HG03342 (cell line): ENCODE results near the gene CACFD1.
A peak's percentile ranks its signal among the peaks of the same experiment; 100 is the strongest.

Source experiments
- ATAC-seq: cut with Tn5 transposase; IDR thresholded peaks from one replicate; pipeline ENCODE4 v1.9.1; 2021; ENCODE audit warnings: mild to moderate bottlenecking, moderate library complexity; ENCODE audit not compliant: unreplicated experiment

The CACFD1 gene

DNA sequence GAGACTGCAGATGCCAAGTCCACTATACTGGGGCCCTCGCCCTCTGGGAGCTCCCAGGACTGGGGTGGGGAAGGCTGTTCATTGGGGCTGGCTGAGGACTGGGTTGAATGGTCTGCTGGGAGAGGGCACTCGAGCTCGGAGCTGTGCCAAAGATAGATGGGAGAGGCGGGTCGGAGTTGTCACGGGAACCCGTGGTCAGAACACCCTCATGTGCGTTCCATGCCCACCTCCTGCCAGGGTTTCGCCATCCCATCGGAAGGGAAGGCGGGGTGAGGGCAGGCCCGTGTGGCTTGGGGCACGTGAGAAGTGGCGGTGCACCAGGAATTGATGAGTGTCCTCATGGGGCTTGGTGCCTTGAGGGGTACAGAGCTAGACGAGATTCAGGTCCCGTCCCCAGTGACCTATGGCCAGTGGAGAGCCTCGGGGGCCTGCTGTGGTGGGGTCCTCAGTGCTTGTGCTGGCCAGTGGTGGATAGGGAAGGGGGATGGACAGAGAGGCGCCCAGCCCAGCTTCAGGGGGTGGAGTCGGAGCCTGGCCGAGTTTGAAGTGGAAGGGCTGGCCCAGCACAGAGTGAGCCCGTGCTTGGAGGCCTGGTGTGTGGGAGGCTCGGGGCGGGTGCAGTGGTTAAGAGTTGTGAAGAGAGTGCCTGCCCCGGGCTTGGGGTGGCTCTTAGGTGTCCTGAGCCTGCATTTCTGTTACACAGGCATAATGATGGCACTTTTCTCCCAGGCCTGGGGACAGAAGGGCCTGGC is 4.3 kb downstream of the CACFD1 start:
- no peak for ATAC-seq

GRCh38 chr9:133464638-133465037 is 4.9 kb downstream of the CACFD1 start:
- no peak for ATAC-seq

DNA sequence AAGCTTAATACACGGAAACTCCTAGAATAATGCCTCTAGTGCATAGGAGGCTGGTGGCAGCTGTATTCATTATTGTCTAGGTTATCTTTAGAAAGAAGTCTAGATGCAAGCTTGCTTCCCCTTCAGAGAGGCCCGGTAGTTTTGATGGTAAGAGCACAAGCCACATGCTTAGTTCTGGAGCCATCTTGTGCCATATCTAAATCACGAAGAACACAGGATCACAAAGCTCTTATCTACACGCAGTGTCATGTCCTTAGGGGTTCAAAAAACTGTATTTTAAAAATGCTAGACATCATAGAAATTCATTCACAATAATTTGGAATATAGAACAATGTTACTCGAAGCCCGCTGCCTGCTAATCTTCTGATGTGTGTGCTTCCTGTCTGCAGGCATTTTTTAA is 6.2 kb downstream of the CACFD1 start:
- no peak for ATAC-seq

- no peak for ATAC-seq
Measured at GRCh38 chr9:133467101-133467500, 7.3 kb downstream of the CACFD1 start.

DNA sequence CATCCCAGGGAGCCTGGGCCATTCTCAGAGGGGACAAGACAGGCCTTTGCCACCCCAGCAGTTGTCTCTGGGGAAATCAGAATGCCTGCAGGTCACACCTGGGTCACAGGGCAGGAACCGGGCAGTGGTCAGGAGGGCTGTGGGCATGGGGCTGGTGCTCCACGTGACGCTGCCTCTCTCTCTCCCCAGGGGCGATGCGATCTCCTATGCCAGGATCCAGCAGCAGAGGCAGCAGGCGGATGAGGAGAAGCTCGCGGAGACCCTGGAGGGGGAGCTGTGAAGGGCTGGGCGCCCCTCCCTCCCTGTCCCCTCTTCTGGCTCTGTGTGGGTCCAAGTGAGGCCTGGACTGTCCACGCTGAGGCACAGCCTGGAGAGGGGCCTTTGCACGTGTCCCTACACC is 8.6 kb downstream of the CACFD1 start:
- ATAC-seq = no peak

- ATAC-seq = no peak
Measured at GRCh38 chr9:133468777-133469421, 9.1 kb downstream of the CACFD1 start.

DNA sequence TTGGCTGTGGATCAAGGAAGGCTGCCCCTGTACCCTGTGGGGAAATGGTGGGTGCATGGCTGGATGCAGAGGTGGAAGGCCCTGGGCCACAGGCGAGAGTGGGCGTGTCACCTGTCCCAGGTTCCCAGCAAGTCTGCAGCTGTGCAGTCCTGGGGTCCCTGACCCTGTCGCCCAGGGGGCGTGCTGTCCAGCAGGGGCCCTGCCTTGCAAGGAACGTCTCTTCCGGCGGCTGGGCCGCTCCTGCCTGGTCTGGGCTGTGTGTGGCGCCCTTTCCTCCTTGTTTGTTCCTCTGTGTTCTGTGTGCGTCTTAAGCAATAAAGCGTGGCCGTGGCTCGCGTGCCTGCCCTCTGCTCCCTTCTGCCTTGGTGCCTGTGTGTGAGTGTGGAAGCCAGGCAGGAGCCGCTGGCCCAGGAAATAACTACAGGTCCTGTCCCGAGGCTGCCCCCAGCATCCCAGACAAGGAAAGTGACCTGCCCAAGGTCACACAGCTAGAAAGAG is 10.7 kb downstream of the CACFD1 start:
- no peak for ATAC-seq

GRCh38 chr9:133470988-133471387 is 11.2 kb downstream of the CACFD1 start:
- no peak for ATAC-seq

GRCh38 chr9:133471551-133472276 is 11.9 kb downstream of the CACFD1 start:
- no peak for ATAC-seq

- ATAC-seq = no peak
Measured at GRCh38 chr9:133472277-133472645, 12.5 kb downstream of the CACFD1 start.

DNA sequence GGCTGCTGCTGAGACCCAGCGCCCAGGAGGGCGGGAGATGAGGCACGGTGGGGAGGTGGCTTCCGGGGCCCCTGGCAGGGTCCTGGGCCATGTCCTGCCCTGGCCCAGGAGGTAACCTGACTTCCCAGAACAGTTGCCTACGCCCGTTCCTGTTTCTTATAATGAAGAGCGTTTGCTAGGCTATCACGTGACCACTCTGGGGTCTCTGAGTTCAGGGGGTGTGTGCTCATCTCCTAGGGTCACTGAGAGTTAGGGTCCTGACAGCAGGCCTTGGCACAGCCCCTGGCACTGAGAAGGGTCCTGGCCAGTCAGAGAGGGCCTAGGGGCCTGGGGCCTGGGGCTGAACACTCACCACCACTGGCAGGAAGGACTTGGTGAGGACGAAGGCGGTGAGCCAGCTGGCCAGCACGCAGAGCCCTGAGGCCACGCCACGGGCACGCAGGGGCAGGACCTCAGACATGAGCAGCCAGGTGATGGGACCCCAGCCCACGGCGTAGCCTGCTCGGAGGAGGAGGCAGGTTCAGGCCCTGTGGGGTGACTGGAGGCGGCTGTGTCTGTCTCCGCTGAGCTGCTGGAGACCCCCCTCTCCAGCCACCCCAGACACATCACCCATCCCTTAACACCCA is 13.1 kb downstream of the CACFD1 start:
- ATAC-seq = no peak

DNA sequence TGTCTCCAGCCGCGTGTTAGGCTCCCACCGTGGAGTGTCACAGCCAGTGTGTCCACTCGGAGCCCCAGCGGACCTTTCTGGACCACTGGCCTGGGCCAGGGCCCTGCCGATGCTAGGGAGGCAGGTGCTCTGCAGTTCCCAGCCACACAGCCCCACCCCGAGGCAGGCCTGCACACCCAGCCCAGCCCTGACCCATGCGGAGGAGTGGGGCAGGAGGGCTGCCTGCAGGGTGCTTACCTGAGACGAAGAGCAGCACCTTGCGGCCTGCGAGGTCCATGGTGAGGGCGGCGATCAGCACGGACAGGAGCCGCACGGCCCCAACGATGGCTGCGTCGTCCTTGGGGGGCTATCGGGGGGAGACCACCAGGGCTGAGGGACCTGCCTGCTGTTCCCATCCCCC is 14.0 kb downstream of the CACFD1 start:
- no peak for ATAC-seq

GRCh38 chr9:133474215-133474614 is 14.4 kb downstream of the CACFD1 start:
- ATAC-seq = no peak

GRCh38 chr9:133474853-133475252 is 15.1 kb downstream of the CACFD1 start:
- no peak for ATAC-seq

DNA sequence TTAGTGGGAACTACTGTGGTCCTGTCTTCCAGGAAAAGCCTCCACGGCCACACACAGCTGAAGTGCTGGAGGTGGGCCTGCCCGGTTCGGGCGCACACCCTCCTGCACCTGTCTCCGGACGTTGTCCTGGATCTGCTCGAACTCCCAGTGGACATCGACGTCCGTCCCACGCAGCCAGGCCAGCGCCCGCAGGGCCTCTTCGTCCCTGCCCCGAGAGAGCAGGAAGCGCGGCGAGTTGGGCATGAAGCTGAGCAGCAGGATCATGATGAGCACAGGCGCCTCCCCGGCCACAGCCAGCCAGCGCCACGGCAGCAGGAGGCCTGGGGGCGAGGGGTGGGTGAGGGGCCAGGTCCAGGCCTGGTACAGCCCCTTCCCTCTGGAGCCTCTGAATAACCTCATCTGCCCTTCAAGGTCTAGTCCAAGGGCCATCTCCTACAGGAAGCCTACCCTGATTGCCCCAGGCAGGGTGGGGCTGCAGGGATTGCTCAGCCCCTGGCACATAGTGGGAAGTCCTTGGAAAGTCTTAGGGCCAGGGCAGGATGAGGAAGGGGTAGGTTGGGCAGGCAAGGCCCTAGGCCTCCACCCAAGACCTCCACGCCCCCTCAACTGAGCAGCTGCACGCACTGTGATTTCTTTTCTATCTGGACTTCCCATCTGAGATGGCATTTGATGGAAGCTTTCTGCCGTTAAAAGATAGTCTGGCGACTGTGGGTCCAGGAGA is 15.7 kb downstream of the CACFD1 start:
- no peak for ATAC-seq

GRCh38 chr9:133476036-133476931 is 16.5 kb downstream of the CACFD1 start:
- no peak for ATAC-seq

- ATAC-seq = no peak
Measured at GRCh38 chr9:133476941-133477340, 17.2 kb downstream of the CACFD1 start.

GRCh38 chr9:133477461-133477860 is 17.7 kb downstream of the CACFD1 start:
- no peak for ATAC-seq

GRCh38 chr9:133477992-133478850 is 18.4 kb downstream of the CACFD1 start:
- peak; percentile 31 for ATAC-seq
